ENCODE results near the gene SPRR1A.

GRCh38 chr1:153035211-153035610 lies 51.3 kb downstream of the SPRR1A start:
- TF ChIP-seq, protein P1, sequence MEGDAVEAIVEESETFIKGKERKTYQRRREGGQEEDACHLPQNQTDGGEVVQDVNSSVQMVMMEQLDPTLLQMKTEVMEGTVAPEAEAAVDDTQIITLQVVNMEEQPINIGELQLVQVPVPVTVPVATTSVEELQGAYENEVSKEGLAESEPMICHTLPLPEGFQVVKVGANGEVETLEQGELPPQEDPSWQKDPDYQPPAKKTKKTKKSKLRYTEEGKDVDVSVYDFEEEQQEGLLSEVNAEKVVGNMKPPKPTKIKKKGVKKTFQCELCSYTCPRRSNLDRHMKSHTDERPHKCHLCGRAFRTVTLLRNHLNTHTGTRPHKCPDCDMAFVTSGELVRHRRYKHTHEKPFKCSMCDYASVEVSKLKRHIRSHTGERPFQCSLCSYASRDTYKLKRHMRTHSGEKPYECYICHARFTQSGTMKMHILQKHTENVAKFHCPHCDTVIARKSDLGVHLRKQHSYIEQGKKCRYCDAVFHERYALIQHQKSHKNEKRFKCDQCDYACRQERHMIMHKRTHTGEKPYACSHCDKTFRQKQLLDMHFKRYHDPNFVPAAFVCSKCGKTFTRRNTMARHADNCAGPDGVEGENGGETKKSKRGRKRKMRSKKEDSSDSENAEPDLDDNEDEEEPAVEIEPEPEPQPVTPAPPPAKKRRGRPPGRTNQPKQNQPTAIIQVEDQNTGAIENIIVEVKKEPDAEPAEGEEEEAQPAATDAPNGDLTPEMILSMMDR (IDR thresholded peaks at IDR 0.05): no peak
- TF ChIP-seq EZH2 (IDR thresholded peaks at IDR 0.05) (no peak), EZH2phosphoT487 (IDR thresholded peaks at IDR 0.05) (no peak)

Data from neural progenitor cell (in vitro differentiated cells).